HL-60 (cell line): ENCODE measurements around the gene PTPRM.

Experiments
- DNase-seq, 2 experiments: peaks; one replicate each; pipeline ENCODE4 v3.0.0-alpha.2; 2010 to 2020; ENCODE audit warnings: low read depth in 1 of 2, low spot score in 1 of 2
- H3K27ac ChIP-seq: fragments of 250-450 bp; sonication (Bioruptor Pico); replicated peaks from 2 replicates; pipeline ENCODE4 v1.5.1; 2020; ENCODE audit warnings: mild to moderate bottlenecking, moderate library complexity
- H3K27me3 ChIP-seq: fragments of 250-450 bp; sonication (Bioruptor Pico); 2 replicates; pipeline ENCODE4 v1.5.1; 2021; ENCODE audit warnings: mild to moderate bottlenecking, moderate library complexity; ENCODE audit not compliant: insufficient read depth, poor library complexity, severe bottlenecking
- H3K4me3 ChIP-seq: replicated peaks from 2 replicates; pipeline ENCODE4 v1.5.1; 2011; ENCODE audit warnings: mild to moderate bottlenecking, control low read depth, low read length; ENCODE audit not compliant: insufficient read depth
- CTCF ChIP-seq: IDR thresholded peaks from one replicate; pipeline ENCODE4 v1.5.1; 2011; ENCODE audit warnings: low read length, control low read depth, inconsistent platforms; ENCODE audit not compliant: insufficient read depth
- GABPA ChIP-seq: IDR thresholded peaks from 2 replicates; pipeline ENCODE4 v1.6.1; 2012; ENCODE audit warnings: low read depth
- POLR2AphosphoS5 ChIP-seq: IDR thresholded peaks from 2 replicates; pipeline ENCODE4 v1.6.1; 2012; ENCODE audit warnings: low read depth
- REST ChIP-seq: IDR thresholded peaks from 2 replicates; pipeline ENCODE4 v1.6.1; 2012; ENCODE audit warnings: low read depth; ENCODE audit not compliant: insufficient replicate concordance
- SPI1 ChIP-seq: IDR thresholded peaks from 2 replicates; pipeline ENCODE4 v1.6.1; 2012; ENCODE audit warnings: low read depth, mild to moderate bottlenecking, borderline replicate concordance

PTPRM gene

GRCh38 chr18:7662866-7663265, 95.8 kb downstream of the PTPRM start:
- no peak overlapping the region for H3K4me3 ChIP-seq
- TF ChIP-seq REST (no peak), SPI1 (no peak), POLR2AphosphoS5 (no peak), GABPA (no peak), CTCF (no peak)
- H3K27ac ChIP-seq, result no peak overlapping the region
- DNase-seq, result no peak
- peaks cover 2% of the 10 kb centered on the region for H3K27me3 ChIP-seq

GRCh38 chr18:7663366-7664312, 96.5 kb downstream of the PTPRM start:
- TF ChIP-seq GABPA, result no peak
- no peak for TF ChIP-seq SPI1
- no peak for TF ChIP-seq CTCF
- TF ChIP-seq REST, result no peak
- no peak for TF ChIP-seq POLR2AphosphoS5
- Histone ChIP-seq H3K4me3 (no peak overlapping the region), H3K27ac (no peak overlapping the region), H3K27me3 (peaks cover 2% of the 10 kb centered on the region)
- no peak for DNase-seq

- H3K27me3 ChIP-seq, result peaks cover 2% of the 10 kb centered on the region
- no peak for TF ChIP-seq SPI1
- no peak for TF ChIP-seq CTCF
- TF ChIP-seq GABPA, result no peak
- TF ChIP-seq REST, result no peak
- no peak for TF ChIP-seq POLR2AphosphoS5
- no peak for DNase-seq
- H3K4me3 ChIP-seq, result no peak overlapping the region
- H3K27ac ChIP-seq, result no peak overlapping the region
These were observed 99.2 kb downstream of the PTPRM start for GRCh38 chr18:7666195-7666776.
